MG63 (cell line): ENCODE results near the gene NDUFV3. TPM values are rescaled to one million over a fixed set of nuclear protein-coding genes. Genes with fewer than 3 reads are reported as not detected.

ENCODE experiments used
- DNase-seq: peaks from one replicate; pipeline ENCODE4 v3.0.0-alpha.2; 2020
- H3K27me3 ChIP-seq: fragments of 250-450 bp; sonication (Bioruptor Pico); 2 replicates; pipeline ENCODE4 v1.5.1; 2020; ENCODE audit warnings: mild to moderate bottlenecking, moderate library complexity
- H3K36me3 ChIP-seq: fragments of 250-450 bp; sonication (Bioruptor Pico); 2 replicates; pipeline ENCODE4 v1.5.1; 2020; ENCODE audit warnings: mild to moderate bottlenecking, moderate library complexity
- H3K4me3 ChIP-seq: fragments of 250-450 bp; sonication (Bioruptor Pico); 2 replicates; pipeline ENCODE4 v1.5.1; 2020; ENCODE audit warnings: mild to moderate bottlenecking, moderate library complexity
- H3K9me3 ChIP-seq: fragments of 250-450 bp; sonication (Bioruptor Pico); 2 replicates; pipeline ENCODE4 v1.5.1; 2020; ENCODE audit warnings: mild to moderate bottlenecking, moderate library complexity
- total RNA-seq: library from RNA; depleted of rRNA; stranded (reverse); fragments of >200 nt; shearing (Covaris generic); gene quantifications from 2 replicates; pipeline ENCODE4 v1.2.3, GENCODE V29; 2014; ENCODE audit warnings: low replicate concordance

NDUFV3 gene
- total RNA-seq, 1 experiment from 2014 or later = 78.1 TPM

- peaks cover 96% of the 10 kb centered on the region for H3K36me3 ChIP-seq
- no peak for DNase-seq
- H3K4me3 ChIP-seq = no peak overlapping the region
- H3K9me3 ChIP-seq = no peaks in the 10 kb centered on the region
- H3K27me3 ChIP-seq = no peaks in the 10 kb centered on the region
Observed at GRCh38 chr21:42853621-42854020, 39.5 kb upstream of the NDUFV3 start.

- no peak for DNase-seq
- no peaks in the 10 kb centered on the region for H3K27me3 ChIP-seq
- H3K36me3 ChIP-seq = peaks cover 96% of the 10 kb centered on the region
- H3K4me3 ChIP-seq = no peak overlapping the region
- no peaks in the 10 kb centered on the region for H3K9me3 ChIP-seq
Observed at GRCh38 chr21:42854246-42855010, 38.7 kb upstream of the NDUFV3 start.

- H3K36me3 ChIP-seq = peaks cover 93% of the 10 kb centered on the region
- H3K27me3 ChIP-seq = no peaks in the 10 kb centered on the region
- H3K9me3 ChIP-seq = no peaks in the 10 kb centered on the region
- H3K4me3 ChIP-seq = no peak overlapping the region
- DNase-seq = no peak
Observed at GRCh38 chr21:42855171-42855936, 37.8 kb upstream of the NDUFV3 start.

GRCh38 chr21:42855937-42856335 lies 37.2 kb upstream of the NDUFV3 start:
- H3K36me3 ChIP-seq = peaks cover 93% of the 10 kb centered on the region
- DNase-seq = no peak
- no peak overlapping the region for H3K4me3 ChIP-seq
- no peaks in the 10 kb centered on the region for H3K27me3 ChIP-seq
- no peaks in the 10 kb centered on the region for H3K9me3 ChIP-seq

GRCh38 chr21:42857216-42857615 lies 35.9 kb upstream of the NDUFV3 start:
- Histone ChIP-seq H3K36me3 (peaks cover 89% of the 10 kb centered on the region), H3K4me3 (no peak overlapping the region), H3K9me3 (no peaks in the 10 kb centered on the region), H3K27me3 (no peaks in the 10 kb centered on the region)
- DNase-seq = no peak

GRCh38 chr21:42858185-42858847 lies 34.8 kb upstream of the NDUFV3 start:
- no peak overlapping the region for H3K4me3 ChIP-seq
- no peaks in the 10 kb centered on the region for H3K27me3 ChIP-seq
- peaks cover 89% of the 10 kb centered on the region for H3K36me3 ChIP-seq
- H3K9me3 ChIP-seq = no peaks in the 10 kb centered on the region
- no peak for DNase-seq

GRCh38 chr21:42858957-42859890 lies 33.9 kb upstream of the NDUFV3 start:
- no peak overlapping the region for H3K4me3 ChIP-seq
- no peaks in the 10 kb centered on the region for H3K27me3 ChIP-seq
- no peak for DNase-seq
- peaks cover 85% of the 10 kb centered on the region for H3K36me3 ChIP-seq
- no peaks in the 10 kb centered on the region for H3K9me3 ChIP-seq

- Histone ChIP-seq H3K9me3 (no peaks in the 10 kb centered on the region), H3K27me3 (no peaks in the 10 kb centered on the region), H3K36me3 (peaks cover 85% of the 10 kb centered on the region), H3K4me3 (no peak overlapping the region)
- no peak for DNase-seq
Observed at GRCh38 chr21:42859891-42860230, 33.2 kb upstream of the NDUFV3 start.

GRCh38 chr21:42860345-42860744 lies 32.8 kb upstream of the NDUFV3 start:
- no peak for DNase-seq
- peaks cover 84% of the 10 kb centered on the region for H3K36me3 ChIP-seq
- no peak overlapping the region for H3K4me3 ChIP-seq
- no peaks in the 10 kb centered on the region for H3K27me3 ChIP-seq
- H3K9me3 ChIP-seq = no peaks in the 10 kb centered on the region

- no peaks in the 10 kb centered on the region for H3K27me3 ChIP-seq
- H3K4me3 ChIP-seq = no peak overlapping the region
- DNase-seq = no peak
- peaks cover 81% of the 10 kb centered on the region for H3K36me3 ChIP-seq
- no peaks in the 10 kb centered on the region for H3K9me3 ChIP-seq
Observed at GRCh38 chr21:42861311-42861847, 31.7 kb upstream of the NDUFV3 start.

GRCh38 chr21:42861848-42862400 lies 31.2 kb upstream of the NDUFV3 start:
- Histone ChIP-seq H3K27me3 (no peaks in the 10 kb centered on the region), H3K36me3 (peaks cover 81% of the 10 kb centered on the region), H3K4me3 (no peak overlapping the region), H3K9me3 (no peaks in the 10 kb centered on the region)
- DNase-seq = no peak

GRCh38 chr21:42862774-42863503 lies 30.2 kb upstream of the NDUFV3 start:
- Histone ChIP-seq H3K27me3 (no peaks in the 10 kb centered on the region), H3K9me3 (no peaks in the 10 kb centered on the region), H3K4me3 (no peak overlapping the region), H3K36me3 (peaks cover 78% of the 10 kb centered on the region)
- no peak for DNase-seq

- H3K9me3 ChIP-seq = no peaks in the 10 kb centered on the region
- no peak overlapping the region for H3K4me3 ChIP-seq
- DNase-seq = no peak
- H3K36me3 ChIP-seq = peaks cover 78% of the 10 kb centered on the region
- H3K27me3 ChIP-seq = no peaks in the 10 kb centered on the region
Observed at GRCh38 chr21:42863504-42863870, 29.6 kb upstream of the NDUFV3 start.

GRCh38 chr21:42864286-42864685 lies 28.8 kb upstream of the NDUFV3 start:
- H3K4me3 ChIP-seq = no peak overlapping the region
- no peaks in the 10 kb centered on the region for H3K27me3 ChIP-seq
- peaks cover 81% of the 10 kb centered on the region for H3K36me3 ChIP-seq
- no peaks in the 10 kb centered on the region for H3K9me3 ChIP-seq
- DNase-seq = no peak
